Astrocyte of the cerebellum (primary cell): Measurements from ENCODE around the gene IL10RB.

Experiments used
- DNase-seq: peaks from one replicate; pipeline ENCODE4 v3.0.0-alpha.2; 2011; ENCODE audit warnings: low read depth
- H3K4me3 ChIP-seq: 2 replicates; pipeline ENCODE4 v1.5.1; 2011; ENCODE audit warnings: mild to moderate bottlenecking, low read depth, low read length, moderate library complexity
- in situ Hi-C: cut with HindIII; loops from 2 replicates; pipeline ENCODE4 v1.10.0; 2017; ENCODE audit warnings: low sequenced_read_pairs
- TF ChIP-seq, protein P1 (sequence below): IDR thresholded peaks from 2 replicates; pipeline ENCODE4 v1.5.1; 2012; ENCODE audit warnings: low read length, low read depth, moderate library complexity, mild to moderate bottlenecking; ENCODE audit errors: missing control alignments

IL10RB gene

DNA sequence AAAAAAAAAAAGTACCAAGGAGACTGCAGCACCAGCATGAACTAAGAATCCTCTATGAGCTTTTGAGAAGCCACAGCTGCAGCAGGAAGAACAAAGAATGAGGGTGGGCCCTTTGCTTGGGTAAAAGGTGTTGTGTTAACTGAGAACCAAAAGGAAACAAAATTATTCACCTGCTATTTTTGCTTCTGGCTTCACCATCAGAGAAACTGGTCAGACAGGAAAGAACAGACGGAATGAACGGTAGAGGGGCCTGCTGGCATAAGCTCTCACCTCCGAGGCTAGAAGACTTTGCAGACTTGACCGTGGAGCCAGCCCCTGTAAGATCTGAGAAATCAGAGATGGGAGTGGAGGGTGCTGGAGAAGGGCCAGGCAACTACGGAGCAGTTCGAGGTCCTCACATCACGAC is 27.6 kb downstream of the IL10RB start:
- TF ChIP-seq, protein P1, sequence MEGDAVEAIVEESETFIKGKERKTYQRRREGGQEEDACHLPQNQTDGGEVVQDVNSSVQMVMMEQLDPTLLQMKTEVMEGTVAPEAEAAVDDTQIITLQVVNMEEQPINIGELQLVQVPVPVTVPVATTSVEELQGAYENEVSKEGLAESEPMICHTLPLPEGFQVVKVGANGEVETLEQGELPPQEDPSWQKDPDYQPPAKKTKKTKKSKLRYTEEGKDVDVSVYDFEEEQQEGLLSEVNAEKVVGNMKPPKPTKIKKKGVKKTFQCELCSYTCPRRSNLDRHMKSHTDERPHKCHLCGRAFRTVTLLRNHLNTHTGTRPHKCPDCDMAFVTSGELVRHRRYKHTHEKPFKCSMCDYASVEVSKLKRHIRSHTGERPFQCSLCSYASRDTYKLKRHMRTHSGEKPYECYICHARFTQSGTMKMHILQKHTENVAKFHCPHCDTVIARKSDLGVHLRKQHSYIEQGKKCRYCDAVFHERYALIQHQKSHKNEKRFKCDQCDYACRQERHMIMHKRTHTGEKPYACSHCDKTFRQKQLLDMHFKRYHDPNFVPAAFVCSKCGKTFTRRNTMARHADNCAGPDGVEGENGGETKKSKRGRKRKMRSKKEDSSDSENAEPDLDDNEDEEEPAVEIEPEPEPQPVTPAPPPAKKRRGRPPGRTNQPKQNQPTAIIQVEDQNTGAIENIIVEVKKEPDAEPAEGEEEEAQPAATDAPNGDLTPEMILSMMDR: no peak
- DNase-seq: no peak
- no peak overlapping the region for H3K4me3 ChIP-seq
- in situ Hi-C loops: no loop called here

DNA sequence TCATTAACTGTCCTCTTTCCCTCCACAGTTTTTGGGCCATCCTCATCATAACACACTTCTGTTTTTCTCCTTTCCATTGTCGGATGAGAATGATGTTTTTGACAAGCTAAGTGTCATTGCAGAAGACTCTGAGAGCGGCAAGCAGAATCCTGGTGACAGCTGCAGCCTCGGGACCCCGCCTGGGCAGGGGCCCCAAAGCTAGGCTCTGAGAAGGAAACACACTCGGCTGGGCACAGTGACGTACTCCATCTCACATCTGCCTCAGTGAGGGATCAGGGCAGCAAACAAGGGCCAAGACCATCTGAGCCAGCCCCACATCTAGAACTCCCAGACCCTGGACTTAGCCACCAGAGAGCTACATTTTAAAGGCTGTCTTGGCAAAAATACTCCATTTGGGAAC is 30.0 kb downstream of the IL10RB start:
- TF ChIP-seq, protein P1: no peak
- DNase-seq: no peak
- H3K4me3 ChIP-seq: no peak overlapping the region
- in situ Hi-C loops: no loop called here

DNA sequence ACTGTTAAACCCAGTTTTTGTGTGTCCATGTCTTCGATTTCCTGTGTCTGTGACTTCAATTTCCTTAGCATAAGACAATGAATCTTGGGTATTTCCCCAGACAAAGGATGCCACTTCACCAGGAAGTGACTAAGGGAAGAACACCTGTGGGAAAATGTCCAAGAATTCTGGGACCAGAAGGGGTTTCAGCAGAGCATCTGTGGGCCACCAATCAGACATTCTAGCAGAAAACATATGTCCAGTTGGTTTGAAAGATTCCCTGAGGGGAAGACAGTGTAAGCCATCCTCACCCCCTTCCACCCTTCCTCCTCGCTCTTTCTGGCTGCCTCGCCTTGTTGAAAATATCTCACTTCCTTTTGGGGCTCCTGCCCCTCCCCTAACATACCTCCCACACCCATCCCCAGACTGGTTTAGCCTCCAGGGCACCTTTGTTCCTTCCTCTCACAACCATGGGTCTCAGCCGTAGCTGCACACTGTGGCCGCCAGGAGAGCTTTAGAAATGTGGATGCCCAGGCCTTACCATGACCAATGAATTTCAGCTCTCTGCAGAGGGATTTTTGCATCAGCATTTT is 33.1 kb downstream of the IL10RB start:
- in situ Hi-C loops: no loop called here
- H3K4me3 ChIP-seq: no peak overlapping the region
- TF ChIP-seq, protein P1: no peak
- no peak for DNase-seq

DNA sequence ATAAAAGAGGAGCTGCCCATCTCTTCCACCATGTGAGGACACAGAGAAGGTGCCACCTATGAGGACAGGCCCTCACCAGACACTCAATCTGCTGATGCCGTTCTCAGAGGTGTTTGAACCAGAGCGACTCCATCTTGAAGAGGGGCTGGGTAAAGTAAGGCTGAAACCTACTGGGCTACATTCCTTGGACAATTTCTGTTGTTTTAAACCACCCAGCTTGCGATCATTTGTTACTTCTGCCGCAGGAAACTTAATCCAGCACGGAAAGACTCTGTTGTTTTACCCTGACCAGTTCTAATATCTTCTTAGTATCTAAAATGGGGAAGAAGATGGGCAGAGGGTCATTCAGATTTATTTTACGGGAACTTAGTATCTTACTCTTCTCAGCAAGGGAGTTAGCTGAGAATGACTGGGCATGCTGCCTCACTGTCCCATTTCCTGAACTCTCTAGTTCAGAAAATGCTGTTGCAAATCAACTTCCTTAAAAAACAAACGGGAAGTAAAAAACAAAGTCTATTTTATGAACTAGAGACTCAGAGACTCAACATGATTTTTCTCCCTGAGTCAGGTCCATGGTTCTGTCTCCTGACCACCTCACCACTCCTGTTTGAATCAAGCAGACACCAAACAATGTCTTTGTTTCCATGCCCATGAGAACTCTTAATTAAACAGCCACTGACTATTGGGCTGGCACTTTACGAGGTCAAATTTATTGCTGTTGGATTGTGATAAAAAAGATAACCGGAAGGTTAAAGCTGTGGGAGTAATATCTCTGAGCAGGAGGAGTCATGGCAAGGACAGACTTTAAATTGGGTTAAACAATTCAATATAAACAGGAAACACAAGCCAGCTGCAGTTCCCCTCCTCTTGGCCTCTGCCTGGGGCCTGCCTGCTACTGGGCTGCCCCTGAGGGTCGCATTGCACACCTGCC is 34.8 kb downstream of the IL10RB start:
- DNase-seq: no peak
- in situ Hi-C loops: no loop called here
- no peak overlapping the region for H3K4me3 ChIP-seq
- TF ChIP-seq, protein P1: no peak

DNA sequence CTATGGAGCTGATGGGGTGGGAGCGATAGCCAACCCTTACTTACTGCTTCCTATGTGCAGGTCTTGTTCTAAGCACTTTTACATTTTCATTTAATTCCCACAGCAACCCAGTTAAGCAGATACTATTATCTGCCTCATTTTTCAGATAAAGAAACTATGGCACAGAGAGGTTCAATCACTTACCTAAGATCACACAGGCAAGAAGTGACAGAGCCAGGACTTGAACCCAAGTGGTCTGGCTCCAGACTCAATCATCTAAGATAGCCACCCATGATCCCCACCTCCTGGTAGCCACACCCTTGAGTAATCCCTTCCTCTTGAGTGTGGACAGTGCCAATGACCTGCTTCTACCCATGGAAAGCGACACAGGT is 35.5 kb downstream of the IL10RB start:
- H3K4me3 ChIP-seq: no peak overlapping the region
- in situ Hi-C loops: no loop called here
- TF ChIP-seq, protein P1: no peak
- no peak for DNase-seq

DNA sequence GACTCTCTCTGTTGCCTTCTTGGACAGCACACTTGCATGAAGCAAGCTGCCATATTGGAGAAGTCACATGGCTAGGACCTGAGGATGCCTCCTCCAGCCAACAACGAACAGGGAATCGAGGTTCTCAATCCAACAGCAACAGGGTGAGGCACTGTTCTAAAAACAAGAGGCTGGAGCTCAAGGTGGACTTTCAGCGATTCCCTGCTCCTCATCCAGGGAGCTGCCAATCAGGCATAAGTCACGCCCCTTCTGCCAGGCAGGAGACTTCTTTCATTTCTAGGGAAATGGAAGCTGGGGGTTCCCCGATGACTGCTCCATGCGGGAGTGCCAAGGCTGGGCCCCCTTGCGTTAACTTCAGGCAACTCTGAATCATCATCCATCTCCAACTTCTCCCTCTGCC is 35.9 kb downstream of the IL10RB start:
- in situ Hi-C loops: no loop called here
- no peak overlapping the region for H3K4me3 ChIP-seq
- no peak for DNase-seq
- TF ChIP-seq, protein P1: no peak
